HepG2 (cell line): ENCODE data around the gene PSD4. TPM values are rescaled to one million over a fixed set of nuclear protein-coding genes. Genes with fewer than 3 reads are reported as not detected.
A peak's percentile ranks its signal among the peaks of the same experiment; 100 is the strongest.

Experiments used
- CCDC6 ChIP-seq: sonication (generic); formaldehyde crosslinking; IDR thresholded peaks from 2 replicates; pipeline ENCODE4 v1.8.1; 2022; ENCODE audit warnings: mild to moderate bottlenecking, missing genetic modification reagents, moderate library complexity
- E2F2 ChIP-seq: sonication (generic); formaldehyde crosslinking; IDR thresholded peaks from 2 replicates; pipeline ENCODE4 v1.4.0; 2020; ENCODE audit warnings: missing genetic modification reagents, borderline replicate concordance
- E2F5 ChIP-seq: sonication (generic); formaldehyde crosslinking; conservative IDR thresholded peaks from 2 replicates; pipeline ENCODE4 v1.4.0; 2020; ENCODE audit warnings: missing genetic modification reagents
- HNRNPL ChIP-seq: fragments of 200-400 bp; formaldehyde crosslinking; IDR thresholded peaks from 2 replicates; pipeline ENCODE4 v1.6.1; 2017; ENCODE audit warnings: mild to moderate bottlenecking, low read depth, low read length
- KAT7 ChIP-seq: IDR thresholded peaks from 2 replicates; pipeline ENCODE4 v1.6.1; 2018; ENCODE audit warnings: borderline replicate concordance, missing compliant biosample characterization
- KLF12 ChIP-seq: sonication (generic); formaldehyde crosslinking; IDR thresholded peaks from 2 replicates; pipeline ENCODE4 v1.4.0; 2020; ENCODE audit warnings: missing genetic modification reagents, borderline replicate concordance
- PAX8 ChIP-seq: sonication (generic); formaldehyde crosslinking; IDR thresholded peaks from 2 replicates; pipeline ENCODE4 v1.8.0; 2022; ENCODE audit warnings: mild to moderate bottlenecking, missing genetic modification reagents, borderline replicate concordance
- SKIL ChIP-seq: sonication (generic); formaldehyde crosslinking; IDR thresholded peaks from 2 replicates; pipeline ENCODE4 v1.8.0; 2022; ENCODE audit warnings: missing genetic modification reagents, mild to moderate bottlenecking, moderate library complexity, borderline replicate concordance
- STAG1 ChIP-seq: sonication (generic); formaldehyde crosslinking; IDR thresholded peaks from 2 replicates; pipeline ENCODE4 v1.4.0; 2020; ENCODE audit warnings: missing genetic modification reagents
- ZNF318 ChIP-seq: sonication (generic); formaldehyde crosslinking; IDR thresholded peaks from 2 replicates; pipeline ENCODE4 v1.4.0; 2020; ENCODE audit warnings: mild to moderate bottlenecking, missing genetic modification reagents
- ZNF350 ChIP-seq: sonication (generic); formaldehyde crosslinking; IDR thresholded peaks from 2 replicates; pipeline ENCODE4 v1.4.0; 2020; ENCODE audit warnings: mild to moderate bottlenecking, low read depth, missing genetic modification reagents, borderline replicate concordance
- ZNF354B ChIP-seq: sonication (generic); formaldehyde crosslinking; IDR thresholded peaks from 2 replicates; pipeline ENCODE4 v1.8.0; 2022; ENCODE audit warnings: mild to moderate bottlenecking, missing genetic modification reagents
- ZNF383 ChIP-seq: sonication (generic); formaldehyde crosslinking; IDR thresholded peaks from 2 replicates; pipeline ENCODE4 v1.4.0; 2020; ENCODE audit warnings: missing genetic modification reagents, mild to moderate bottlenecking, borderline replicate concordance
- ZNF543 ChIP-seq: sonication (generic); formaldehyde crosslinking; IDR thresholded peaks from 2 replicates; pipeline ENCODE4 v1.4.0; 2020; ENCODE audit warnings: mild to moderate bottlenecking, missing genetic modification reagents
- ZNF605 ChIP-seq: sonication (generic); formaldehyde crosslinking; IDR thresholded peaks from 2 replicates; pipeline ENCODE4 v1.8.0; 2022; ENCODE audit warnings: mild to moderate bottlenecking, missing genetic modification reagents
- ZNF777 ChIP-seq: sonication (generic); formaldehyde crosslinking; IDR thresholded peaks from 2 replicates; pipeline ENCODE4 v1.4.0; 2020; ENCODE audit warnings: missing genetic modification reagents
- polyA plus RNA-seq, 8 experiments: library from polyadenylated mRNA; depleted of rRNA in 3 of 8; stranded (reverse) in 7 of 8; unstranded in 1 of 8; fragments of >200 nt; fragmentation: Illumina TruSeq in 4 of 8; extraction: Trizol in 4 of 8; gene quantifications; 2 replicates each; pipeline versions ENCODE4 v1.2.1 to v1.2.3, GENCODE V29; 2011 to 2016; ENCODE audit warnings: low read depth in 4 of 8, missing spikeins in 1 of 8, mixed read lengths in 1 of 8; ENCODE audit not compliant: insufficient read depth in 1 of 8
- total RNA-seq, 5 experiments: library from RNA; depleted of rRNA; stranded (reverse); fragments of >200 nt; fragmentation: Illumina TruSeq; extraction: Trizol; gene quantifications; 2 replicates each; pipeline ENCODE4 v1.2.3, GENCODE V29; 2016; ENCODE audit warnings: low read depth in 1 of 5

The PSD4 gene
- total and polyA plus RNA-seq, 2 of the 13 experiments (the other 11 are each of a cell fraction or from before 2014, with no cell fraction given): 5.8 to 9.4 TPM

- 0 out of 2 replicates have a peak, but pooled peaks have one; percentile 68 for TF ChIP-seq ZNF318 (CRISPR knock-in tag)
- TF ChIP-seq E2F5: no peak; the same call in 1 of the 2 replicates
- TF ChIP-seq KLF12: no peak
- TF ChIP-seq SKIL: peak; percentile 28
- no peak for TF ChIP-seq ZNF354B (CRISPR knock-in tag)
- no peak for TF ChIP-seq PAX8
- TF ChIP-seq ZNF350 (CRISPR knock-in tag): no peak
- TF ChIP-seq KAT7: peak; percentile 90; the same call in 1 of the 2 replicates
- peak; percentile 85; the same call in 1 of the 2 replicates for TF ChIP-seq ZNF383 (CRISPR knock-in tag)
- TF ChIP-seq ZNF543 (CRISPR knock-in tag): peak; percentile 51; the same call in 1 of the 2 replicates
- peak; percentile 6; the same call in 1 of the 2 replicates for TF ChIP-seq HNRNPL
- TF ChIP-seq ZNF777 (CRISPR knock-in tag): peak; percentile 75; the same call in 1 of the 2 replicates
- TF ChIP-seq STAG1 (CRISPR knock-in tag): peak; percentile 96
- TF ChIP-seq ZNF605 (CRISPR knock-in tag): 0 out of 2 replicates have a peak, but pooled peaks have one; percentile 26
- no peak for TF ChIP-seq CCDC6 (CRISPR knock-in tag)
- no peak; the same call in 1 of the 2 replicates for TF ChIP-seq E2F2
Measured at GRCh38 chr2:113198790-113199612, 25.2 kb downstream of the PSD4 start (continued).
